Mesenchymal stem cell (in vitro differentiated cells and primary cell): ENCODE measurements around the gene NCCRP1.
"Not testable (repeated sequence)": the region's sequence is repeated elsewhere in the genome, so short reads cannot be mapped to it uniquely, and the experiment has no call there.

Source experiments
- DNase-seq: peaks from one replicate; pipeline ENCODE4 v3.0.0-alpha.2; 2013
- H2AFZ ChIP-seq: one replicate; pipeline ENCODE4 v1.6.1; 2013; ENCODE audit warnings: low read depth, mild to moderate bottlenecking, control low read depth, inconsistent platforms, low read length, moderate library complexity
- H2AK5ac ChIP-seq: 2 replicates; pipeline ENCODE4 v1.6.1; 2013; ENCODE audit warnings: low read length, moderate library complexity, mild to moderate bottlenecking, inconsistent platforms; ENCODE audit not compliant: severe bottlenecking
- H2BK120ac ChIP-seq: one replicate; pipeline ENCODE4 v1.6.1; 2013; ENCODE audit warnings: low read depth, mild to moderate bottlenecking, inconsistent platforms, low read length, moderate library complexity
- H2BK12ac ChIP-seq, 2 experiments: one replicate each; pipeline ENCODE4 v1.6.1; 2013; ENCODE audit warnings: inconsistent platforms in 2 of 2, low read length in 2 of 2, mild to moderate bottlenecking in 2 of 2, moderate library complexity in 2 of 2, control low read depth in 1 of 2
- H2BK15ac ChIP-seq: one replicate; pipeline ENCODE4 v1.6.1; 2013; ENCODE audit warnings: mild to moderate bottlenecking, low read depth, inconsistent platforms; ENCODE audit not compliant: poor library complexity, severe bottlenecking
- H2BK5ac ChIP-seq: 2 replicates; pipeline ENCODE4 v1.6.1; 2013; ENCODE audit warnings: low read depth, mild to moderate bottlenecking, low read length, control low read depth, inconsistent platforms; ENCODE audit not compliant: poor library complexity, severe bottlenecking
- H3K14ac ChIP-seq, 2 experiments: one replicate each; pipeline ENCODE4 v1.6.1; 2013; ENCODE audit warnings: inconsistent platforms in 2 of 2, low read length in 2 of 2, control low read depth in 1 of 2, mild to moderate bottlenecking in 1 of 2, moderate library complexity in 1 of 2
- H3K18ac ChIP-seq, 2 experiments: one replicate each; pipeline ENCODE4 v1.6.1; 2013; ENCODE audit warnings: inconsistent platforms in 2 of 2, low read length in 2 of 2, control low read depth in 1 of 2, low read depth in 1 of 2, mild to moderate bottlenecking in 1 of 2
- H3K23ac ChIP-seq, 2 experiments: one replicate each; pipeline ENCODE4 v1.6.1; 2013; ENCODE audit warnings: inconsistent platforms in 2 of 2, low read length in 2 of 2, mild to moderate bottlenecking in 2 of 2, moderate library complexity in 2 of 2, control low read depth in 1 of 2
- H3K27ac ChIP-seq: 2 replicates; pipeline ENCODE4 v1.5.1; 2013; ENCODE audit warnings: mild to moderate bottlenecking, moderate library complexity, low read length, control low read depth, inconsistent platforms; ENCODE audit not compliant: poor library complexity, severe bottlenecking
- H3K27me3 ChIP-seq, 2 experiments: 2 replicates each; pipeline versions ENCODE4 v1.6.1 to v1.7.0; 2013; ENCODE audit warnings: low read length in 2 of 2, mild to moderate bottlenecking in 2 of 2, moderate library complexity in 2 of 2, control low read depth in 1 of 2, inconsistent platforms in 1 of 2; ENCODE audit not compliant: control insufficient read depth in 1 of 2, insufficient read depth in 1 of 2
- H3K36me3 ChIP-seq, 2 experiments: 2 replicates each; pipeline versions ENCODE4 v1.6.1 to v1.7.0; 2013; ENCODE audit warnings: low read length in 2 of 2, control low read depth in 1 of 2, inconsistent platforms in 1 of 2, low read depth in 1 of 2, mild to moderate bottlenecking in 1 of 2; ENCODE audit not compliant: insufficient read depth in 2 of 2, control insufficient read depth in 1 of 2
- H3K4ac ChIP-seq, 2 experiments: one replicate each; pipeline ENCODE4 v1.6.1; 2013; ENCODE audit warnings: inconsistent platforms in 2 of 2, low read length in 2 of 2, mild to moderate bottlenecking in 2 of 2, moderate library complexity in 2 of 2, control low read depth in 1 of 2, low read depth in 1 of 2
- H3K4me1 ChIP-seq: 2 replicates; pipeline ENCODE4 v1.6.1; 2013; ENCODE audit warnings: low read depth, low read length, control low read depth; ENCODE audit not compliant: control insufficient read depth, insufficient read depth
- H3K4me2 ChIP-seq: 2 replicates; pipeline ENCODE4 v1.6.1; 2013; ENCODE audit warnings: low read length, mild to moderate bottlenecking, inconsistent platforms; ENCODE audit not compliant: poor library complexity, severe bottlenecking
- H3K4me3 ChIP-seq, 2 experiments: 2 replicates each; pipeline versions ENCODE4 v1.5.1 to v1.7.0; 2013; ENCODE audit warnings: low read length in 2 of 2, mild to moderate bottlenecking in 2 of 2, control low read depth in 1 of 2, low read depth in 1 of 2; ENCODE audit not compliant: insufficient read depth in 1 of 2
- H3K79me1 ChIP-seq: replicated peaks from 2 replicates; pipeline ENCODE4 v1.6.1; 2013; ENCODE audit warnings: mild to moderate bottlenecking, control low read depth, low read length, inconsistent platforms; ENCODE audit not compliant: poor library complexity, severe bottlenecking
- H3K9ac ChIP-seq: 2 replicates; pipeline ENCODE4 v1.7.0; 2013; ENCODE audit warnings: mild to moderate bottlenecking, low read length, moderate library complexity
- H3K9me3 ChIP-seq: 2 replicates; pipeline ENCODE4 v1.7.0; 2013; ENCODE audit warnings: mild to moderate bottlenecking, low read length; ENCODE audit not compliant: control insufficient read depth
- H4K8ac ChIP-seq: one replicate; pipeline ENCODE4 v1.6.1; 2013; ENCODE audit warnings: inconsistent platforms, mild to moderate bottlenecking, low read length, moderate library complexity
- H4K91ac ChIP-seq: one replicate; pipeline ENCODE4 v1.6.1; 2013; ENCODE audit warnings: mild to moderate bottlenecking, low read length, inconsistent platforms
- WGBS: methylation state at CpG from one replicate; pipeline ENCODE4 v1.1.7; 2013; ENCODE audit warnings: mixed read lengths; 5-methylcytosine and 5-hydroxymethylcytosine counted together

NCCRP1 gene

GRCh38 chr19:39215323-39215722 is 18.6 kb downstream of the NCCRP1 start:
- H3K9ac ChIP-seq, H3K18ac ChIP-seq, H2AK5ac ChIP-seq, H3K14ac ChIP-seq, H3K27ac ChIP-seq, H3K79me1 ChIP-seq, H4K8ac ChIP-seq, H2BK120ac ChIP-seq, DNase-seq, H3K9me3 ChIP-seq, H2AFZ ChIP-seq, H3K4me1 ChIP-seq, H2BK5ac ChIP-seq, H2BK15ac ChIP-seq, H2BK12ac ChIP-seq, H3K36me3 ChIP-seq, H3K4ac ChIP-seq, H3K4me3 ChIP-seq, H4K91ac ChIP-seq, H3K4me2 ChIP-seq, H3K23ac ChIP-seq: not testable (repeated sequence)
- H3K27me3 ChIP-seq: peaks cover 17 to 30% of the 10 kb centered on the region in 2 experiments
- WGBS: 79% methylated on average over 3 of the region's 3 CpGs

GRCh38 chr19:39217094-39217493 is 20.3 kb downstream of the NCCRP1 start:
- H3K18ac ChIP-seq: no peak overlapping the region
- H3K4me1 ChIP-seq: no peaks in the 10 kb centered on the region
- H2BK15ac ChIP-seq: no peak overlapping the region
- no peak overlapping the region for H2BK120ac ChIP-seq
- H3K9me3 ChIP-seq: peaks cover 9% of the 10 kb centered on the region
- DNase-seq: no peak
- no peak overlapping the region for H2BK12ac ChIP-seq
- no peak overlapping the region for H3K4ac ChIP-seq
- H3K27ac ChIP-seq: no peak overlapping the region
- H3K9ac ChIP-seq: no peak overlapping the region
- no peak overlapping the region for H4K8ac ChIP-seq
- peaks cover 14 to 26% of the 10 kb centered on the region in 2 experiments for H3K27me3 ChIP-seq
- no peak overlapping the region for H2AFZ ChIP-seq
- no peak overlapping the region for H3K23ac ChIP-seq
- WGBS: 80% methylated on average over 5 of the region's 5 CpGs
- H3K79me1 ChIP-seq: no peaks in the 10 kb centered on the region
- H3K4me3 ChIP-seq: no peak overlapping the region
- H3K4me2 ChIP-seq: no peak overlapping the region
- no peaks in the 10 kb centered on the region for H3K36me3 ChIP-seq
- H2BK5ac ChIP-seq: no peak overlapping the region
- no peak overlapping the region for H2AK5ac ChIP-seq
- H3K14ac ChIP-seq: no peak overlapping the region
- H4K91ac ChIP-seq: no peak overlapping the region

- no peak for DNase-seq
- Histone ChIP-seq H2BK12ac (no peak overlapping the region), H3K36me3 (no peaks in the 10 kb centered on the region), H4K91ac (no peak overlapping the region), H3K4ac (no peak overlapping the region), H3K23ac (no peak overlapping the region), H4K8ac (no peak overlapping the region), H3K9ac (no peak overlapping the region), H3K79me1 (no peaks in the 10 kb centered on the region), H2BK15ac (no peak overlapping the region), H2AFZ (no peak overlapping the region), H3K4me1 (no peaks in the 10 kb centered on the region), H3K18ac (no peak overlapping the region), H3K14ac (no peak overlapping the region), H2AK5ac (no peak overlapping the region), H3K4me2 (no peak overlapping the region), H3K9me3 (peaks cover 9% of the 10 kb centered on the region), H3K4me3 (no peak overlapping the region), H2BK120ac (no peak overlapping the region), H2BK5ac (no peak overlapping the region), H3K27ac (no peak overlapping the region), H3K27me3 (peaks cover 9 to 30% of the 10 kb centered on the region in 2 experiments)
- 87% methylated on average over 14 of the region's 15 CpGs for WGBS
Observed at GRCh38 chr19:39218230-39219007, 21.7 kb downstream of the NCCRP1 start.

DNA sequence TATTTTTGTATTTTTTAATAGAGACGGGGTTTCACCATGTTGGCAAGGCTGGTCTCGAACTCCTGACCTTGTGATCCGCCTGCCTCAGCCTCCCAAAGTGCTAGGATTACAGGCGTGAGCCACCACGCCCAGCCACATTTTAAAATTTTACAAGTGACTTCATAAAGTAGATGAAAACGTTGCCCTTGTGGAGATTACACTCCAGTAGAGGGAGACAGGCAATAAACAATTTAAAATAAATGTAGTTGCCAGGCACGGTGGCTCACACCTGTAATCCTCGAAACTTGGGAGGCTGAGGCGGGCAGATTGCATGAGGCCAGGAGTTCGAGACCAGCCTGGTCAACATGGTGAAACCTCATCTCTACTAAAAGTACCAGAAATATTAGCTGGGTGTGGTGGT is 22.3 kb downstream of the NCCRP1 start:
- H3K79me1 ChIP-seq, H3K36me3 ChIP-seq, DNase-seq, H3K9ac ChIP-seq, H3K14ac ChIP-seq, H4K8ac ChIP-seq, H3K4ac ChIP-seq, H4K91ac ChIP-seq, H2BK15ac ChIP-seq, H3K4me1 ChIP-seq, H3K4me2 ChIP-seq, H2BK120ac ChIP-seq, H2AFZ ChIP-seq, H2AK5ac ChIP-seq, H2BK5ac ChIP-seq, H3K18ac ChIP-seq, H2BK12ac ChIP-seq, H3K4me3 ChIP-seq, H3K23ac ChIP-seq, H3K27ac ChIP-seq, H3K9me3 ChIP-seq: not testable (repeated sequence)
- WGBS: 73% methylated on average over 9 of the region's 10 CpGs
- peaks cover 9 to 37% of the 10 kb centered on the region in 2 experiments for H3K27me3 ChIP-seq
